NCI-H446 treated with DMSO at 0.1 percent for 48 hours (cell line): ENCODE data around the gene NRK.
"Not testable (repeated sequence)": the region's sequence is repeated elsewhere in the genome, so short reads cannot be mapped to it uniquely, and the experiment has no call there.

Experiments
- DNase-seq: peaks from one replicate; lab custom pipeline; 2025; lab: John Stamatoyannopoulos, UW

Gene NRK

GRCh38 chrX:105894721-105895120, 72.4 kb downstream of the NRK start:
- no peak for DNase-seq

- no peak for DNase-seq
These were observed 87.2 kb downstream of the NRK start for GRCh38 chrX:105909576-105909975.

GRCh38 chrX:105910563-105911105, 88.3 kb downstream of the NRK start:
- no peak for DNase-seq

- no peak for DNase-seq
These were observed 122.9 kb downstream of the NRK start for GRCh38 chrX:105945266-105945665.

GRCh38 chrX:105969487-105969886, 147.1 kb downstream of the NRK start:
- DNase-seq = no peak

- no peak for DNase-seq
These were observed 150.5 kb downstream of the NRK start for GRCh38 chrX:105972690-105973386.

GRCh38 chrX:105973387-105973739, 151.0 kb downstream of the NRK start:
- DNase-seq = no peak

GRCh38 chrX:105975382-105975781, 153.0 kb downstream of the NRK start:
- DNase-seq = no peak

- DNase-seq = no peak
These were observed 159.6 kb downstream of the NRK start for GRCh38 chrX:105981772-105982485.

- not testable (repeated sequence) for DNase-seq
These were observed 166.1 kb downstream of the NRK start for GRCh38 chrX:105988487-105988886.

- DNase-seq = no peak
These were observed 177.0 kb downstream of the NRK start for GRCh38 chrX:105999294-105999693.

- DNase-seq = no peak
These were observed 177.9 kb downstream of the NRK start for GRCh38 chrX:106000203-106000602.

GRCh38 chrX:106000609-106001008, 178.3 kb downstream of the NRK start:
- DNase-seq = not testable (repeated sequence)

GRCh38 chrX:106005684-106006083, 183.3 kb downstream of the NRK start:
- no peak for DNase-seq

GRCh38 chrX:106007815-106008214, 185.5 kb downstream of the NRK start:
- DNase-seq = no peak
